Left ventricle myocardium inferior (tissue), 1 donor: ENCODE data around the gene MYO5B. TPM values are rescaled to one million over a fixed set of nuclear protein-coding genes. Genes with fewer than 3 reads are reported as not detected.

Experiments
- DNase-seq: peaks from one replicate; pipeline ENCODE4 v3.0.0-alpha.2; 2020
- H3K27ac ChIP-seq: fragments of 200-600 bp; replicated peaks from 2 replicates; pipeline ENCODE4 v1.8.0; 2021
- H3K27me3 ChIP-seq: fragments of 200-600 bp; 2 replicates; pipeline ENCODE4 v1.8.0; 2021; ENCODE audit warnings: low read depth
- H3K36me3 ChIP-seq: fragments of 200-600 bp; 2 replicates; pipeline ENCODE4 v1.8.0; 2021
- H3K4me1 ChIP-seq: fragments of 200-600 bp; 2 replicates; pipeline ENCODE4 v1.8.0; 2021
- H3K4me3 ChIP-seq: fragments of 200-600 bp; 2 replicates; pipeline ENCODE4 v1.8.0; 2021; ENCODE audit warnings: mild to moderate bottlenecking, moderate library complexity
- H3K9me3 ChIP-seq: fragments of 200-600 bp; replicated peaks from 2 replicates; pipeline ENCODE4 v1.8.0; 2021
- intact Hi-C: fragments of 100-400 bp; cut with micrococcal nuclease; formaldehyde crosslinking; loops from one replicate; pipeline ENCODE4 v1.11.0; 2022
- total RNA-seq: library from RNA; stranded (reverse); fragmentation: NEBNext Ultra II Directional; extraction: Animal tissue kit (Norgen Biotek cat#: 25700); gene quantifications from one replicate; pipeline ENCODE4 v1.2.1, GENCODE V29; 2021
- TF ChIP-seq, protein P1 (sequence below): fragments of 200-600 bp; IDR thresholded peaks from 2 replicates; pipeline ENCODE4 v1.8.0; 2021; ENCODE audit warnings: antibody characterized with exemption, mild to moderate bottlenecking, borderline replicate concordance
- donor health status: DM: no; HTN: yes; CAD: no; lungs with severe emphysema.

The MYO5B gene
- total RNA-seq, 1 donor from 2014 or later = 0.44 TPM

DNA sequence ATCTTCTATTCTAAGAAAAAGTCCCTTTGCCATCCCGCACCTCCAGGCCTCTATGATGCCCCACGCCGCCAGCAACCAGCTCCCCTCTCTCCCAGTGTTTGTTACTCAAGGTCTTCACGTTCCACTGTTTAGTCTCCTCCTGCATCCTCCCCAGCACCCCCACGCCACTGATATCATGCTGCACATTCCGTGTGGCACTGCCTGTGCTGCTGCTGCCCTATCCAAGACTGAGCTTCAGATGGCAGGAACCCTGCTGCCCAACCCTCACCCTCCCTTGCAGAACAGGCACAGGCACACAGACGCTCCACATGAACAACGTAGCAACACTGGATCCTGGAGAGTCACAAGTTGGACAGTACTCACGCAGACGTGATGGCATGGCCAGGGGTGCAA, 35.3 kb downstream of the MYO5B start:
- H3K27ac ChIP-seq = no peak overlapping the region
- TF ChIP-seq, protein P1, sequence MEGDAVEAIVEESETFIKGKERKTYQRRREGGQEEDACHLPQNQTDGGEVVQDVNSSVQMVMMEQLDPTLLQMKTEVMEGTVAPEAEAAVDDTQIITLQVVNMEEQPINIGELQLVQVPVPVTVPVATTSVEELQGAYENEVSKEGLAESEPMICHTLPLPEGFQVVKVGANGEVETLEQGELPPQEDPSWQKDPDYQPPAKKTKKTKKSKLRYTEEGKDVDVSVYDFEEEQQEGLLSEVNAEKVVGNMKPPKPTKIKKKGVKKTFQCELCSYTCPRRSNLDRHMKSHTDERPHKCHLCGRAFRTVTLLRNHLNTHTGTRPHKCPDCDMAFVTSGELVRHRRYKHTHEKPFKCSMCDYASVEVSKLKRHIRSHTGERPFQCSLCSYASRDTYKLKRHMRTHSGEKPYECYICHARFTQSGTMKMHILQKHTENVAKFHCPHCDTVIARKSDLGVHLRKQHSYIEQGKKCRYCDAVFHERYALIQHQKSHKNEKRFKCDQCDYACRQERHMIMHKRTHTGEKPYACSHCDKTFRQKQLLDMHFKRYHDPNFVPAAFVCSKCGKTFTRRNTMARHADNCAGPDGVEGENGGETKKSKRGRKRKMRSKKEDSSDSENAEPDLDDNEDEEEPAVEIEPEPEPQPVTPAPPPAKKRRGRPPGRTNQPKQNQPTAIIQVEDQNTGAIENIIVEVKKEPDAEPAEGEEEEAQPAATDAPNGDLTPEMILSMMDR = no peak
- intact Hi-C loops = no loop called here

DNA sequence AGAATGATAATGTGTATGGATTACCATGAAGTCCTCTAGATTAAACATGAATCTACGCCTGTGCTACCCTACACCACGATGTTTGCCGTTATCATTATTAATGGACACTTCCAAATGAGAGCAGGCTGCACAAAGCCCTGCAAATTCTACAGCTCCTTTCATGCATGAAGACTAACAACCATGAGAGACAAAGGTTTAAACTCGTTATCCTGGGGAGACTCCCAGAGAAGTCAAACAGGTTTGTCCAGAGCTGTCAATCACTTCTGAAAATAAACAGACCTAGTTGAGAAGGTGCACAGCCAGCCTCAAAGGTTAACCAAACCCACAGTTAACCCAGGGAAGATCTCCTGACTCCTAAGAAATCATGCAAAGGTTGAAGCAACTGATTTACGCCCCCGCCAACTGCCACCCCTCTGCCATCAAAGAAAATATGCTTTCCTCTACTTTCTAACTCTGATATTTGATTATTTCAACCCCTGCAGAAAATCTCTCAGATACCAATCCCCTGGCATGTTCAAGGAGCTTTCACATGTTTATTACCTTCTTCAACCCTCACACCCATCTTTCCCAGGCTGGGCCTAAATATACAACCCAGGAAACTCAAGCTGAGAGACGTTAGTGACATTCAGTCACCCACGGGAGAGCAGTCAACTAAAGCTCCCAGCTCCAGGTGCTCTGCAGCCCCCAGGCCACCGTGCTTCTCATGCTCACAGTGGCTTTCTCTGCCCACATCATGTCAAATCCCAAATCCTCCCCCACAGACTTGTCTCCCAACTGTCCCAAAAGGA, 35.9 kb downstream of the MYO5B start:
- Histone ChIP-seq H3K4me3 (no peak overlapping the region), H3K36me3 (no peaks in the 10 kb centered on the region), H3K27me3 (peaks cover 54% of the 10 kb centered on the region), H3K4me1 (no peaks in the 10 kb centered on the region), H3K27ac (no peak overlapping the region), H3K9me3 (no peaks in the 10 kb centered on the region)
- DNase-seq = no peak
- intact Hi-C loops = no loop called here
- TF ChIP-seq, protein P1 = no peak

More for the DNA sequence above, 35.3 kb downstream of the MYO5B start:
- H3K27me3 ChIP-seq = peaks cover 57% of the 10 kb centered on the region
- DNase-seq = no peak
- no peak overlapping the region for H3K4me3 ChIP-seq
- no peaks in the 10 kb centered on the region for H3K9me3 ChIP-seq
- no peaks in the 10 kb centered on the region for H3K36me3 ChIP-seq
- H3K4me1 ChIP-seq = no peaks in the 10 kb centered on the region

DNA sequence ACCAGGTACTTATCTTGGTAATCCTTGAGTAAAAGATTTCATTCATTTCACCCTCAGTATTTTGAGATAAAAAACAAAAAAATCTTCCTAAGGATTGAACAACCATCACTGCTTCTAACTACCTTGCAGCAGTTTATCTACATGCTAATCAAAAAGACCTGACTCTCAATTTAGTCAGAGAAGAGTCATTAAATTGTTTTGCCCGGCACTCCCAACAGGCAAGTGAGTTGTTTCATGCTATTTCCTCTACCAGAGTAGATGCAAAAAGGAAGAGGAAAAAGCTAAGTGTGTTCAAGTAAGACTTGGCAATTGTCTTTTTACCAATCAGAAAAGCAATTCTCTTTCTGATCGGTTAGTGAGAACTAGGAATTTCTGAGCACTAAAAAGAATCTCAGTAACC, 39.5 kb downstream of the MYO5B start:
- Histone ChIP-seq H3K36me3 (no peaks in the 10 kb centered on the region), H3K9me3 (no peaks in the 10 kb centered on the region), H3K4me1 (no peaks in the 10 kb centered on the region), H3K4me3 (no peak overlapping the region), H3K27ac (no peak overlapping the region), H3K27me3 (peaks cover 18% of the 10 kb centered on the region)
- intact Hi-C loops = no loop called here
- TF ChIP-seq, protein P1 = no peak
- DNase-seq = no peak

DNA sequence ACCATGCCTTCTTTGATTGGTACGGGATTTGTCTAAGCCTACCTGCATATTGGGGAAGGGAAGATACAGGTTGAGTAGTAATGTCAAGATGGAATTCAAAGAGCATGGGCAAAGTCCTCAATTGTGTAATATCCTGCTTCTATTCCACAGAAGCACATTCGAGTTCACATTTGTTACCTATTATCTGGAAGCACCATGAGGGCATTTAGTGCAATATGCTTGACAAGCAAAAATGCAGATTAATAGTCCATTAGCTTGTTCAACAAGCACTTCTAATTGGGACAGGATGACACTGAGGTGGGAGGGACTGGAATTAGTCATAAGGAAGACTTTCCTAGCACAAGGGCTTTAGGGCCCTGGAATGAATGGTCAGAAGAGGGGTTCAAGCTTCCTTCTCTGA, 40.5 kb downstream of the MYO5B start:
- DNase-seq = no peak
- H3K36me3 ChIP-seq = no peaks in the 10 kb centered on the region
- H3K27ac ChIP-seq = no peak overlapping the region
- H3K4me1 ChIP-seq = no peaks in the 10 kb centered on the region
- peaks cover 8% of the 10 kb centered on the region for H3K27me3 ChIP-seq
- H3K4me3 ChIP-seq = no peak overlapping the region
- TF ChIP-seq, protein P1 = no peak
- no peaks in the 10 kb centered on the region for H3K9me3 ChIP-seq
- intact Hi-C loops = no loop called here

DNA sequence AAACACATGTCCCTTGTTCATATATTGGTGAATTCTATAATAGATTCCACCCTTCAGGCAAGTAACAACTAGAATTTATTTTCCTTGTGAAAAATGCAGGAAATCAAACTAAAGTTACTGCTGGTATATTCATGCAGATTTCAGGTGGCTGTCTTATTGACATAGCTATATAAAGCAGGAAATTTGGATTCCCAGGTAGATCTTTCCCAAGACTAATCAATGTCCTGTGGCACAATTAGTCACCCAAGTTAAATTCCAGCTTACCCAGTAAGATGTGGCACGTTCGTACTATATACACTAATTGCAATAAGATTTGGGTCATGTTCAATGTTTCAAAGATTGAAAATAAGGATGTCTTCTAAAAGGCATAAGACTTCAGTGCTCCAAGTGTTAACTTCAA, 42.0 kb downstream of the MYO5B start:
- no peaks in the 10 kb centered on the region for H3K4me1 ChIP-seq
- H3K27ac ChIP-seq = no peak overlapping the region
- intact Hi-C loops = no loop called here
- TF ChIP-seq, protein P1 = no peak
- no peak overlapping the region for H3K4me3 ChIP-seq
- no peaks in the 10 kb centered on the region for H3K9me3 ChIP-seq
- no peak for DNase-seq
- no peaks in the 10 kb centered on the region for H3K36me3 ChIP-seq
- peaks cover 3% of the 10 kb centered on the region for H3K27me3 ChIP-seq
